Stimulated activated CD8-positive, alpha-beta memory T cell treated with anti-CD3 and anti-CD28 coated beads, Interleukin-15, amount 100 ng/mL, for 4 hours (primary cell): Measurements from ENCODE around the gene INPP5E.

Source experiments
- DNase-seq, 2 donors: peaks; one replicate each; pipeline ENCODE4 v3.0.0-alpha.2; 2020; ENCODE audit warnings: low read depth in 2 of 2

Gene INPP5E

GRCh38 chr9:136439481-136440408 lies at the start of gene INPP5E:
Gene INPP5E, minus strand, starts transcription at chr9:136439845. Its CDS starts 426 bp downstream, at chr9:136439419.
- DNase-seq = peak; percentile 47 to 62

GRCh38 chr9:136488247-136489214 lies 48.9 kb upstream of the INPP5E start:
- peak; percentile 32 to 33 for DNase-seq

GRCh38 chr9:136487672-136488071 lies 48.0 kb upstream of the INPP5E start:
- DNase-seq = no peak

GRCh38 chr9:136486823-136487620 lies 47.4 kb upstream of the INPP5E start:
- no peak for DNase-seq

- DNase-seq = no peak
These were observed 46.5 kb upstream of the INPP5E start for GRCh38 chr9:136486131-136486530.

- DNase-seq = peak; percentile 52 to 67
These were observed 45.7 kb upstream of the INPP5E start for GRCh38 chr9:136485049-136486045.

GRCh38 chr9:136484153-136485048 lies 44.8 kb upstream of the INPP5E start:
- DNase-seq = peak in 1 of 2 donors; percentile 15

GRCh38 chr9:136483589-136484152 lies 44.0 kb upstream of the INPP5E start:
- DNase-seq = peak; percentile 84 to 90

GRCh38 chr9:136482793-136483588 lies 43.3 kb upstream of the INPP5E start, which contains the start of gene SEC16A:
Gene SEC16A, minus strand, starts transcription at chr9:136483040. Its CDS starts 5,425 bp downstream, at chr9:136477615.
- DNase-seq = peak; percentile 98 to 99

GRCh38 chr9:136482046-136482792 lies 42.6 kb upstream of the INPP5E start:
- DNase-seq = no peak

- no peak for DNase-seq
These were observed 41.9 kb upstream of the INPP5E start for GRCh38 chr9:136481558-136481957.

- DNase-seq = no peak
These were observed 36.9 kb upstream of the INPP5E start for GRCh38 chr9:136476369-136477150.

- DNase-seq = no peak
These were observed 35.6 kb upstream of the INPP5E start for GRCh38 chr9:136474974-136475865.

- no peak for DNase-seq
These were observed 34.5 kb upstream of the INPP5E start for GRCh38 chr9:136474021-136474640.

- DNase-seq = no peak
These were observed 33.7 kb upstream of the INPP5E start for GRCh38 chr9:136473354-136473721.
